CD4-positive, alpha-beta T cell treated with Interleukin-6 for 4 hours (primary cell): ENCODE measurements around the gene DNAL4.
"Not testable (repeated sequence)": the region's sequence is repeated elsewhere in the genome, so short reads cannot be mapped to it uniquely, and the experiment has no call there.

Experiments used
- DNase-seq: peaks from one replicate; pipeline ENCODE4 v3.0.0-alpha.2; 2020; ENCODE audit warnings: mixed read lengths

DNAL4 gene

GRCh38 chr22:38826801-38827200 is 32.9 kb upstream of the DNAL4 start:
- DNase-seq: no peak

GRCh38 chr22:38826386-38826785 is 32.4 kb upstream of the DNAL4 start:
- DNase-seq: no peak

- DNase-seq: peak; percentile 48
Observed at GRCh38 chr22:38824585-38824984, 30.6 kb upstream of the DNAL4 start.

- DNase-seq: no peak
Observed at GRCh38 chr22:38823637-38824036, 29.7 kb upstream of the DNAL4 start.

GRCh38 chr22:38823076-38823475 is 29.1 kb upstream of the DNAL4 start:
- no peak for DNase-seq

GRCh38 chr22:38820020-38820419 is 26.1 kb upstream of the DNAL4 start:
- DNase-seq: no peak

- no peak for DNase-seq
Observed at GRCh38 chr22:38819387-38819940, 25.5 kb upstream of the DNAL4 start.

GRCh38 chr22:38817196-38817595 is 23.3 kb upstream of the DNAL4 start:
- DNase-seq: no peak

- DNase-seq: no peak
Observed at GRCh38 chr22:38815842-38816241, 21.9 kb upstream of the DNAL4 start.

- no peak for DNase-seq
Observed at GRCh38 chr22:38811241-38811640, 17.3 kb upstream of the DNAL4 start.

- not testable (repeated sequence) for DNase-seq
Observed at GRCh38 chr22:38805041-38805593, 11.2 kb upstream of the DNAL4 start.

GRCh38 chr22:38802671-38803121 is 8.8 kb upstream of the DNAL4 start:
- no peak for DNase-seq

- no peak for DNase-seq
Observed at GRCh38 chr22:38799265-38800002, 5.5 kb upstream of the DNAL4 start.

GRCh38 chr22:38798496-38798895 is 4.6 kb upstream of the DNAL4 start:
- DNase-seq: peak; percentile 21

- no peak for DNase-seq
Observed at GRCh38 chr22:38796262-38796957, 2.5 kb upstream of the DNAL4 start.

- no peak for DNase-seq
Observed at GRCh38 chr22:38795569-38795968, 1.6 kb upstream of the DNAL4 start.

GRCh38 chr22:38793317-38793716 is 626 bp downstream of the DNAL4 start:
- DNase-seq: no peak

- DNase-seq: no peak
Observed at GRCh38 chr22:38792833-38793232, 1.1 kb downstream of the DNAL4 start.

GRCh38 chr22:38789606-38790005 is 4.3 kb downstream of the DNAL4 start:
- no peak for DNase-seq

- no peak for DNase-seq
Observed at GRCh38 chr22:38788846-38789245, 5.1 kb downstream of the DNAL4 start.

GRCh38 chr22:38788021-38788816 is 5.7 kb downstream of the DNAL4 start:
- no peak for DNase-seq

- no peak for DNase-seq
Observed at GRCh38 chr22:38786631-38787030, 7.3 kb downstream of the DNAL4 start.

- DNase-seq: no peak
Observed at GRCh38 chr22:38784856-38785255, 9.1 kb downstream of the DNAL4 start.
